OCI-LY7 (cell line): ENCODE results near the gene ANKLE2. TPM values are rescaled to one million over a fixed set of nuclear protein-coding genes. Genes with fewer than 3 reads are reported as not detected.

Experiments used
- BruUV-seq: library from RNA; stranded (reverse); fragments of 400-500 nt; replicated peaks from 2 replicates; lab custom pipeline; 2021; lab: Mats Ljungman, UMichigan
- CTCF ChIA-PET: fragments of 300-600 bp; sonication (Branson Sonifier 250); formaldehyde crosslinking; loops from one replicate; lab custom pipeline; 2022; ENCODE audit warnings: antibody characterized with exemption; ENCODE audit not compliant: unreplicated experiment; lab: Charles Lee
- POLR2A ChIA-PET: fragments of 300-600 bp; sonication (Branson Sonifier 250); formaldehyde crosslinking; loops from one replicate; lab custom pipeline; 2022; ENCODE audit warnings: antibody characterized with exemption; lab: Charles Lee
- DNase-seq: peaks from one replicate; pipeline ENCODE4 v3.0.0-alpha.2; 2015; ENCODE audit warnings: low spot score
- H2AFZ ChIP-seq: fragments of 200-600 bp; sonication (generic), shearing (Covaris generic); 2 replicates; pipeline ENCODE4 v1.6.1; 2014; ENCODE audit warnings: mild to moderate bottlenecking, antibody characterized with exemption, low read length, moderate library complexity
- H3K27ac ChIP-seq: fragments of 200-600 bp; sonication (generic); 2 replicates; pipeline ENCODE4 v1.5.1; 2014; ENCODE audit warnings: mixed run types, low read depth, mild to moderate bottlenecking, moderate library complexity, low read length, inconsistent platforms; ENCODE audit not compliant: poor library complexity, severe bottlenecking
- H3K36me3 ChIP-seq: fragments of 200-600 bp; sonication (generic); 2 replicates; pipeline ENCODE4 v1.6.1; 2014; ENCODE audit warnings: mild to moderate bottlenecking, antibody characterized with exemption, low read length, moderate library complexity, mixed read lengths; ENCODE audit not compliant: insufficient read depth
- H3K4me1 ChIP-seq: fragments of 200-600 bp; sonication (generic); 2 replicates; pipeline ENCODE4 v1.5.1; 2014; ENCODE audit warnings: mild to moderate bottlenecking, low read length; ENCODE audit not compliant: insufficient read depth, poor library complexity, severe bottlenecking
- H3K4me2 ChIP-seq: fragments of 200-600 bp; sonication (generic); 2 replicates; pipeline ENCODE4 v1.6.1; 2014; ENCODE audit warnings: mild to moderate bottlenecking, low read length
- H3K4me3 ChIP-seq: fragments of 200-600 bp; sonication (generic); 2 replicates; pipeline ENCODE4 v1.5.1; 2014; ENCODE audit warnings: mild to moderate bottlenecking, low read depth, low read length; ENCODE audit not compliant: poor library complexity, severe bottlenecking
- H3K79me2 ChIP-seq: fragments of 200-600 bp; sonication (generic); 2 replicates; pipeline ENCODE4 v1.6.1; 2016; ENCODE audit warnings: low read depth, mild to moderate bottlenecking, low read length, moderate library complexity, mixed read lengths; ENCODE audit not compliant: insufficient read depth
- H3K9me2 ChIP-seq: fragments of 200-600 bp; sonication (generic); 2 replicates; pipeline ENCODE4 v1.6.1; 2016; ENCODE audit warnings: mild to moderate bottlenecking, low read length, mixed read lengths; ENCODE audit not compliant: insufficient read depth
- H3K9me3 ChIP-seq: fragments of 200-600 bp; sonication (generic); 2 replicates; pipeline ENCODE4 v1.6.1; 2014; ENCODE audit warnings: mild to moderate bottlenecking, mixed run types, low read length, mixed read lengths
- H4K20me1 ChIP-seq: fragments of 200-600 bp; sonication (generic); 2 replicates; pipeline ENCODE4 v1.6.1; 2014; ENCODE audit warnings: mild to moderate bottlenecking, antibody characterized with exemption, low read length, moderate library complexity, mixed read lengths; ENCODE audit not compliant: insufficient read depth
- CTCF ChIP-seq: fragments of 200-600 bp; sonication (generic); conservative IDR thresholded peaks from 2 replicates; pipeline ENCODE4 v1.5.1; 2014; ENCODE audit warnings: mild to moderate bottlenecking, antibody characterized with exemption, low read length, moderate library complexity, mixed read lengths
- EZH2phosphoT487 ChIP-seq: fragments of 200-600 bp; sonication (generic); IDR thresholded peaks from 2 replicates; pipeline ENCODE4 v1.6.1; 2018; ENCODE audit warnings: low read depth, borderline replicate concordance, mild to moderate bottlenecking, mixed run types, antibody characterized with exemption, low read length, moderate library complexity, mixed read lengths
- intact Hi-C: fragments of 100-400 bp; cut with micrococcal nuclease; formaldehyde crosslinking; loops from one replicate; pipeline ENCODE4 v1.10.0; 2022; ENCODE audit not compliant: unreplicated experiment
- total RNA-seq, 2 experiments: library from RNA; depleted of rRNA in 1 of 2; stranded (reverse); fragments of >200 nt in 1 of 2; shearing (Covaris generic) in 1 of 2; gene quantifications; 2 replicates each; pipeline ENCODE4 v1.2.3, GENCODE V29; 2014 to 2022

Gene ANKLE2
- total RNA-seq, 2 experiments from 2014 or later, result 88.0 to 121 TPM

- TF ChIP-seq CTCF, result no peak
- TF ChIP-seq EZH2phosphoT487, result no peak
- no peaks in the 10 kb centered on the region for H3K9me2 ChIP-seq
- ChIA-PET CTCF (no interaction called here), POLR2A (interaction anchor here (0.5 kb wide), 1 partner anchor 36 kb away, joined by 3 read pairs; no protein-coding TSS in a partner anchor)
- no peaks in the 10 kb centered on the region for H3K79me2 ChIP-seq
- H3K4me1 ChIP-seq, result no peaks in the 10 kb centered on the region
- H4K20me1 ChIP-seq, result no peaks in the 10 kb centered on the region; the same call in 1 of the 2 replicates
- H3K9me3 ChIP-seq, result no peaks in the 10 kb centered on the region
- no TSS peak for BruUV-seq
- no peak overlapping the region for H3K4me3 ChIP-seq
- H3K36me3 ChIP-seq, result peaks cover 84% of the 10 kb centered on the region
- no peak overlapping the region for H3K27ac ChIP-seq
- DNase-seq, result no peak
- intact Hi-C loops, result no loop called here
- no peak overlapping the region for H3K4me2 ChIP-seq
- H2AFZ ChIP-seq, result no peak overlapping the region
Measured at GRCh38 chr12:132786192-132786591, 24.6 kb upstream of the ANKLE2 start.

GRCh38 chr12:132784580-132784979 lies 22.9 kb upstream of the ANKLE2 start:
- no peaks in the 10 kb centered on the region; the same call in 1 of the 2 replicates for H4K20me1 ChIP-seq
- TF ChIP-seq EZH2phosphoT487, result no peak
- no peak for TF ChIP-seq CTCF
- no peak overlapping the region for H3K4me3 ChIP-seq
- H3K9me2 ChIP-seq, result no peaks in the 10 kb centered on the region
- H3K4me1 ChIP-seq, result no peaks in the 10 kb centered on the region
- H2AFZ ChIP-seq, result no peak overlapping the region
- H3K4me2 ChIP-seq, result no peak overlapping the region
- no peak overlapping the region for H3K27ac ChIP-seq
- intact Hi-C loops, result no loop called here
- no TSS peak for BruUV-seq
- no peak for DNase-seq
- ChIA-PET POLR2A (no interaction called here), CTCF (no interaction called here)
- no peaks in the 10 kb centered on the region for H3K9me3 ChIP-seq
- no peaks in the 10 kb centered on the region for H3K79me2 ChIP-seq
- H3K36me3 ChIP-seq, result peaks cover 86% of the 10 kb centered on the region

- Histone ChIP-seq H3K4me3 (no peak overlapping the region), H2AFZ (no peak overlapping the region), H3K36me3 (peaks cover 86% of the 10 kb centered on the region), H4K20me1 (no peaks in the 10 kb centered on the region; the same call in 1 of the 2 replicates), H3K9me3 (no peaks in the 10 kb centered on the region), H3K4me1 (no peaks in the 10 kb centered on the region), H3K4me2 (no peak overlapping the region), H3K27ac (no peak overlapping the region), H3K9me2 (no peaks in the 10 kb centered on the region), H3K79me2 (no peaks in the 10 kb centered on the region)
- POLR2A ChIA-PET, result no interaction called here
- CTCF ChIA-PET, result no interaction called here
- TF ChIP-seq EZH2phosphoT487 (no peak), CTCF (no peak)
- DNase-seq, result no peak
- intact Hi-C loops, result no loop called here
- BruUV-seq, result no TSS peak
Measured at GRCh38 chr12:132783917-132784531, 22.4 kb upstream of the ANKLE2 start.
